Erythroblast (primary cell): Measurements from ENCODE around the gene ZNF697.

ENCODE experiments used
- GATA1 ChIP-seq: IDR thresholded peaks from 2 replicates; pipeline ENCODE4 v1.6.1; 2011; ENCODE audit warnings: low read depth, mild to moderate bottlenecking, control low read depth, low read length, moderate library complexity
- POLR2A ChIP-seq: IDR thresholded peaks from 2 replicates; pipeline ENCODE4 v1.6.1; 2011; ENCODE audit warnings: mild to moderate bottlenecking, low read length

GRCh38 chr1:119673171-119673940 lies 25.3 kb upstream of the ZNF697 start:
- TF ChIP-seq POLR2A: no peak
- TF ChIP-seq GATA1: no peak
